NOMO-1 (cell line): ENCODE data around the gene SYNE1.
"Not testable (repeated sequence)": the region's sequence is repeated elsewhere in the genome, so short reads cannot be mapped to it uniquely, and the experiment has no call there.

ENCODE experiments used
- DNase-seq, 2 experiments: peaks; one replicate each; lab custom pipeline; 2025; ENCODE audit not compliant: unreplicated experiment in 2 of 2; lab: John Stamatoyannopoulos, UW

SYNE1 gene

GRCh38 chr6:152571089-152571488 is 66.1 kb downstream of the SYNE1 start:
- no peak for DNase-seq

GRCh38 chr6:152566103-152566875 is 70.9 kb downstream of the SYNE1 start:
- DNase-seq, result no peak

GRCh38 chr6:152563177-152563576 is 74.0 kb downstream of the SYNE1 start:
- no peak for DNase-seq

GRCh38 chr6:152558798-152559197 is 78.4 kb downstream of the SYNE1 start:
- not testable (repeated sequence) for DNase-seq

DNA sequence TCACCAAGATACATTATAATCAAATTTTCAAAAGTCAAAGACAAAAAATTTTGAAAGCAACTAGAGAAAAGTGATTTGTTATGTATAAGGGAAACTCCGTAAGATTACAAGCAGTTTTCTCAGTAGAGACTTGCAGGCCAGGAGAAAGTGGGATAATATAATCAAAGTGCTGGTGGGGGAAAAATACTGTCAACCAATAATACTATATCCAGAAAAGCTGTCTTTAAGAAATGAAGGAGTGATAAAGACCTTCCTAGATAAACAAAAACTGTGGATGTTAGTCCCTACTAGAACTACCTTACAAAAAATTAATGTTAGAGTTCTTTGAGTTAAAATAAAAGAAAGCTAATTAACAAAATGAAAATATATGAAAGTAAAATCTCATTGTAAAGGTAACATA is 79.7 kb downstream of the SYNE1 start:
- no peak for DNase-seq

GRCh38 chr6:152554851-152555250 is 82.3 kb downstream of the SYNE1 start:
- peak in 1 of 2 experiments; percentile 87 for DNase-seq

DNA sequence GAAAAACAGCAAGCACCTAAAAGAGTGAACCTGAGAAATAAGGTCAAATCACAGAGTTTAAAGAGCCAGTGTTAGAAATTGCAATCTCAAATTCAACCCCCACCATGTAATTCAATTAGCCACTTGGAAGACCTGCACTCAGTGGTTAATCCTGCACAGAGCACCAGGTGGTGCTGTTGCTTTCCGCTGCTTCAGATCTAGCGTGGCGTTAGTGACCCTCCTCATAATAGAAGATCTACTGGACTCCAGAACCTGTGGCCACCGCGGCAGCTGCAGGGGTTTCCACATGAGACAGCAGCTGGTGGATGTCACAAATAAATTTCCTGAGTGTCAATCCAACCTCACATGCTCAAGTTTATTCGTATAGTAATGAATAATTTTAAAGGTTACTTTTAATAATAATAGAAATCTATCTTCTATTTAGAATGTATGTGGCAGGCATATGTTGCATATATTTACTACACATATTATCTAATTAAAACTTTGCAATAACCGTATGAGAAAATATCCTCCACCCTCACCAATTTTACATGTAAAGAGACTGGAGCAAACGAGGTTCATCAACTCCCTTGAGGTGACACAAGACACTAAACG is 84.4 kb downstream of the SYNE1 start:
- peak; percentile 39 to 61 for DNase-seq

- no peak for DNase-seq
Observed at GRCh38 chr6:152543519-152543918, 93.6 kb downstream of the SYNE1 start.

GRCh38 chr6:152540381-152540780 is 96.8 kb downstream of the SYNE1 start:
- no peak for DNase-seq

GRCh38 chr6:152534541-152534940 is 102.6 kb downstream of the SYNE1 start:
- no peak for DNase-seq

DNA sequence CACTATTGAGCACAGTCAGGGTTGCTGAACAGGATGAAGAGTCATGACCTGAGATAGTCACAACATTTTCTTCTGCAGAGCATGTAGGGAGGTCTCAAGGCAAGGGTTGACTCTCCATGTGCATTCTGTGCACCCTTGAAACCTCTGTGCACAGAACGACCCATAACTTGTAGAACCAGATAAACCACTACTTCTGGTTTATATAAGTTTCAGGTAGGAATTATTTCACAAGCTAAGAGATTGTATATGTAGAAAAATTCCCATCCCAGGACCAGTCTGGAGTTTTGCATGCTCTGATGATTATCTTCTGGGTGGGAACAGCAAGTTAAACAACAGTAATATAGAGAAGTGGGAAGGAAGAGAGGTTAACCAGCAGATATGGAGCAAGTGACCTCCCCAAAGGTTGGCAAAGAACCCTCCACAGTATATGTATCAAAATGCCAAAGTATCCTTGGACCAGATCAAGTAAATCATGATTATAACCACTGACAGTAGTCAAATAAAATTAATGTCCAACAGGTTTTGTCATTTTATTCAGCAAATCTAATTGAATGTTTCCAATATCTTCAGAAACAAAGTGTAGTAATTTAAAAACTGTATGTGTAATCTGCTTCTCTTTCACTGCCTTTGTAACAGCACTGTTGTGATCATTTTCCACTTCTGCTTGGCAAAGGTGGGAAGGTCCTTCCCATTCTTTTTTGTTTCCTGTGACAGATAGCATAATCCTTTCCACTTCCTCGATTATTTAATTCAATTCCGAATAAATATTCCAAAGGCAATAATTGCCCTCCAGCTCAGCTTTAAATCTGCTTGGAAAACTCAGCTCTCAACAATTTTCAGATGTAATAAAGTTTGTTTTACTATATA is 104.4 kb downstream of the SYNE1 start:
- DNase-seq, result no peak

- DNase-seq, result no peak
Observed at GRCh38 chr6:152531659-152532058, 105.5 kb downstream of the SYNE1 start.

GRCh38 chr6:152529369-152529768 is 107.8 kb downstream of the SYNE1 start:
- no peak for DNase-seq

DNA sequence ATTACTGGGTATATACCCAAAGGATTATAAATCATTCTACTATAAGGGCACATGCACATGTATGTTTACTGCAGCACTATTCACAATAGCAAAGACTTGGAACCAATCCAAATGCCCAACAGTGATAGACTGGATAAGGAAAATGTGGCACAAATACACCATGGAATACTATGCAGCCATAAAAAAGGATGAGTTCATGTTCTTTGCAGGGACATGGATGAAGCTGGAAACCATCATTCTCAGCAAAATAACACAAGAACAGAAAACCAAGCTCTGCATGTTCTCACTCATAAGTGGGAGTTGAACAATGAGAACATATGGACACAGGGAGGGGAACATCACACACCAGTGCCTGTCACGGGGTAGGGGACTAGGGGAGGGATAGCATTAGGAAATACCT is 123.0 kb downstream of the SYNE1 start:
- not testable (repeated sequence) for DNase-seq

DNA sequence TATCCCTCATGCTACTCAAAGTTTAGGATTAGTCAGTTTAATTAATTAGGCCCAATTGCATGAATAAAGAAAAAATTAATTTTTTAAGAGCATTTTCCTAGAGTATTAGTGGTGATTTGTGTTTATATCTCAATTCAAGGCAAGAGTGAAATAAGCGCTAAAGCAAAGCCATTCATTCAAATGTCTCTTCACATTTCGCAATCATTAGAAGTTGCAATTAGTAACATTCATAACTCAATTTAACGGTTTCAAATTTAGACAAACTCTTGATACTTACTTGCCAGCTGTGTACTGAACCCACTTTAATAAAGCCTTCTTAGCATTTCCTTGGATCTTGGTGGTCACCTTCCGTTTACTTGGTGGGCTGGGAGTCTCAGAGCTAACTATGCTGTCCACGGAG is 127.2 kb downstream of the SYNE1 start:
- no peak for DNase-seq

DNA sequence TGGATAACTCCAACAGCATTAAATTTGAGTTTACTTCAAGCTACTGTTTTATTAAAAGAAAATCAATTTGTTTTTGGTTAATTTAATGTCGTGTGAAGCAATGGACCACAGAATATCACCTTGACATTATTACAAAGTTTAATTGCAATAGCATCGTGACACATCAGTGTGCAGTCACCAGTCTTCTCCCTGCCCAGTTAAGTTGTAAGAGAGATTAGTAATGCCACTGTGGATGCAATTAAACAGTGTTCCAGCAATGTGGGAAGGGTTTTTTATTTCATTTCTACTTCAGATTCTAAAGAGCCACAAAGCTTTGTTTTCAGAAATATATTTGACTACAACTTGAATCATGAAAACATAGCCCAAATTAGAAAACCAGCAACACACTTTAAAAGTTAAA is 128.7 kb downstream of the SYNE1 start:
- no peak for DNase-seq

DNA sequence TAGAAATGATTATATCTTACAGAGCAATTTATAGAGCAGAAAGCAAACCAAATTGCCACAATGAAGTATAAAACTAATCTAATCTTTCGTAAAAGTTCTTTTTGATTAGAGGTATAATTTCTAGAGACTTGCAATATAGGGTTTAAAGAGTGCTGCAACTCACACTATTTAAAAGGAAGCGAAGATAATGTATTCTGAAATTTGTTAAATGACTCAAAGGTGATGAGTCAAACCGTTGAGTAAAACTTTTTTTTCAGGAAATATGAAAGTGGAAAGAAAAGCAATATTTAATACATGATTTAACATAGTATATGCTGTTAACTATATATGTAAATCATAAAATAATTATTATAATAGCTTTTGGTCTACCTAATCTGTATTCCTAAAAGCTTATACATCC is 133.6 kb downstream of the SYNE1 start:
- peak in 1 of 2 experiments; percentile 8 for DNase-seq

DNA sequence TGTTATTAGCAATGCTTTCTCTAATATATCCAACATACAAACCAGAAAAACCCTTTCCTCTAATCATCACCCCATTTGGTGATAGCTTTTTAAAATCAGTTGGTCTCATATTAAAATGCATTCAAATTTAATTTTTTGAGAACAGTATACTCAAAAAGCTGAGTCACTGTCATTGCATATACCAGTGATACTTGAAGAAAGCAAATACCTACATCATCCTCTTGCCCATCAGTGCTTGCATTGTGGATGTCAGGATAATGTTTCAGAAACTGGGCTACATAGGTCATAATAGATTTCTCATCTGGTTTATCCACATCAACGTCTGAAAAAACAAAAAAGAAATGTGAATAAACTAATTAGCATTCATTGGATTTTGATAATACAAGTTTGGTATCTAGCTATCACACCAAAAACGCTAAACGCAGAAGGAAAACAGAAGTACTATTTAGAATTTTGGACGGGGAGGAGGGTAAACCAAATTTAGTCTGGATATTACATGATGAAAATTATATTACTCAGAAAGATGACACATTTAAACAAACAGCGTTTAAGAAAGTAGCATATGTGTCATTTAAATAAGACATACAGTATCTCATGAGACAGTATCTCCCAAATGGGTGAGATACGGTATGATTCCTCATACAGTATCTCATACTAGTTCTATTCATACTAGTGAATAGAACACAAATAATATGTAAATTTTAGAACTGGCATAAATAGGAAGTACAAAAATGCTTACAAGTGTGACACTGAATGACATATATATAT is 134.6 kb downstream of the SYNE1 start:
- DNase-seq, result no peak

DNA sequence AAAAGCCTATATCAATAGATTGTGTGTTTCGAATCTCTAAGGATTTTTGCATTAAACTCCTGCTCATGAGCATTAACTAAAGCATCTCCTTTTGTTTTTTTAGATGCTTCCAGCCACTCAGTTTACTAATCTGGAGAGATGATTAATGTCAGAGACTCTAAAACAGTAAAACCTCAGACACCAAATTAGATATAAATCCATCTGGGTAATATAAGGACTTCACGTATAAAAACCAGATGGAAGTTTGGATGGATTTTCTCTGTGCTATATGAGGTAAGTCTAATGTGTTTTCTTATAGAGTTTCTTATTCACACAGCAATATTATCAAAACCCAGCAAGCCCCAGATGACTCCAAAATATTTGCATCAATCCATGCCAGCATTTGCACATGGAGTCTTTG is 137.2 kb downstream of the SYNE1 start:
- no peak for DNase-seq

GRCh38 chr6:152496731-152497130 is 140.4 kb downstream of the SYNE1 start:
- no peak for DNase-seq

DNA sequence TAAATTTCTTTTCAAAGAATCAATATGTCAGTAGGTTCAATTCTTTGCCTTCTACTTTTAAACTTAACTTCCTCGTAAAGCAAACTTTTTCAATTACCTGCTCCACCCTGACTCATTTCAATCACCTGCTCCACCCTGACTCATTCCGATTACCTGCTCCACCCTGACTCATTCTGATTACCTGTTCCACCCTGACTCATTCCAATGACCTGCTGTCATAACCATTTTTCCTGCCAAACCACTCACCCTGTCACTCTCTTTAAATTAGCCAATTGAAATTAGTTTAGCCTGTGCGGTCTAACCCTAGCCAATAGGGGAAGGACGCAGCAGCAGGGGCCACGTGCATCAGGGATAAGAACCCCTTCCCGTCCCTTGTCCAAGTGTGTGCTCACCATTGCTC is 141.7 kb downstream of the SYNE1 start:
- not testable (repeated sequence) for DNase-seq
